Activated naive CD8-positive, alpha-beta T cell (primary cell): Measurements from ENCODE around the gene RND2.
"Not testable (repeated sequence)": the region's sequence is repeated elsewhere in the genome, so short reads cannot be mapped to it uniquely, and the experiment has no call there.

Experiments used
- H3K27ac Mint-ChIP-seq: one replicate; pipeline ENCODE4 v1.8.0; 2021; ENCODE audit warnings: mixed read lengths
- H3K27me3 Mint-ChIP-seq: one replicate; pipeline ENCODE4 v1.8.0; 2021; ENCODE audit warnings: mixed read lengths
- H3K36me3 Mint-ChIP-seq: one replicate; pipeline ENCODE4 v1.8.0; 2021; ENCODE audit warnings: mixed read lengths
- H3K4me1 Mint-ChIP-seq: one replicate; pipeline ENCODE4 v1.8.0; 2021; ENCODE audit warnings: low read depth, mixed read lengths
- H3K4me3 Mint-ChIP-seq: one replicate; pipeline ENCODE4 v1.8.0; 2021; ENCODE audit warnings: mild to moderate bottlenecking, mixed read lengths
- H3K9me3 Mint-ChIP-seq: one replicate; pipeline ENCODE4 v1.8.0; 2021; ENCODE audit warnings: low read depth, mixed read lengths

Gene RND2

GRCh38 chr17:43024407-43025289 lies at the start of gene RND2:
TSS of gene RND2 (plus strand) at chr17:43025231. CDS start at chr17:43025348, 117 bp downstream.
- Mint-ChIP-seq H3K9me3 (no peaks in the 10 kb centered on the region), H3K27ac (peak within 1 kb of the TSS; percentile 89), H3K36me3 (no peaks in the 10 kb centered on the region), H3K4me3 (peak within 1 kb of the TSS; percentile 89), H3K27me3 (no peaks in the 10 kb centered on the region), H3K4me1 (peaks cover 20% of the 10 kb centered on the region)

- no peaks in the 10 kb centered on the region for H3K27me3 Mint-ChIP-seq
- no peak overlapping the region for H3K27ac Mint-ChIP-seq
- peaks cover 8% of the 10 kb centered on the region for H3K4me1 Mint-ChIP-seq
- no peak overlapping the region for H3K4me3 Mint-ChIP-seq
- H3K9me3 Mint-ChIP-seq = no peaks in the 10 kb centered on the region
- H3K36me3 Mint-ChIP-seq = no peaks in the 10 kb centered on the region
Measured at GRCh38 chr17:42975265-42975664, 49.8 kb upstream of the RND2 start.

- peaks cover 10% of the 10 kb centered on the region for H3K4me1 Mint-ChIP-seq
- not testable (repeated sequence) for H3K4me3 Mint-ChIP-seq
Measured at GRCh38 chr17:42975701-42976100, 49.3 kb upstream of the RND2 start.

GRCh38 chr17:42979511-42980273 lies 45.3 kb upstream of the RND2 start, which contains the start of gene PTGES3L:
TSS of gene PTGES3L (minus strand) at chr17:42980080. CDS start at chr17:42980053, 27 bp downstream.
- Mint-ChIP-seq H3K27me3 (no peaks in the 10 kb centered on the region), H3K4me3 (peak within 1 kb of the TSS; percentile 95), H3K4me1 (peaks cover 27% of the 10 kb centered on the region), H3K9me3 (no peaks in the 10 kb centered on the region), H3K27ac (peak within 1 kb of the TSS; percentile 96), H3K36me3 (peaks cover 2% of the 10 kb centered on the region)

More at GRCh38 chr17:42975701-42976100, 49.3 kb upstream of the RND2 start:
- H3K9me3 Mint-ChIP-seq, H3K27me3 Mint-ChIP-seq, H3K27ac Mint-ChIP-seq, H3K36me3 Mint-ChIP-seq: not testable (repeated sequence)

- Mint-ChIP-seq H3K27me3 (no peaks in the 10 kb centered on the region), H3K4me1 (peaks cover 30% of the 10 kb centered on the region), H3K27ac (peak within 1 kb of the TSS; percentile 96), H3K9me3 (no peaks in the 10 kb centered on the region), H3K36me3 (peaks cover 4% of the 10 kb centered on the region), H3K4me3 (peak within 1 kb of the TSS; percentile 95)
Measured at GRCh38 chr17:42980274-42980765, 44.7 kb upstream of the RND2 start, which contains the start of gene RUNDC1. TSS of gene RUNDC1 (plus strand) at chr17:42980565. CDS start at chr17:42980577, 12 bp downstream.

GRCh38 chr17:42980766-42981397 lies 44.1 kb upstream of the RND2 start:
- Mint-ChIP-seq H3K4me1 (peaks cover 30% of the 10 kb centered on the region), H3K27ac (peak overlapping the region; percentile 77), H3K4me3 (peak overlapping the region; percentile 95), H3K36me3 (peaks cover 4% of the 10 kb centered on the region), H3K9me3 (no peaks in the 10 kb centered on the region), H3K27me3 (no peaks in the 10 kb centered on the region)

- H3K4me3 Mint-ChIP-seq = peak overlapping the region; percentile 95
- H3K4me1 Mint-ChIP-seq = peaks cover 30% of the 10 kb centered on the region
- H3K27ac Mint-ChIP-seq = peak overlapping the region; percentile 64
- H3K27me3 Mint-ChIP-seq = no peaks in the 10 kb centered on the region
- no peaks in the 10 kb centered on the region for H3K9me3 Mint-ChIP-seq
- H3K36me3 Mint-ChIP-seq = peaks cover 4% of the 10 kb centered on the region
Measured at GRCh38 chr17:42982266-42982665, 42.8 kb upstream of the RND2 start.

GRCh38 chr17:42985225-42985624 lies 39.8 kb upstream of the RND2 start:
- H3K4me1 Mint-ChIP-seq = peaks cover 22% of the 10 kb centered on the region
- H3K27ac Mint-ChIP-seq = no peak overlapping the region
- no peak overlapping the region for H3K4me3 Mint-ChIP-seq
- H3K36me3 Mint-ChIP-seq = peaks cover 8% of the 10 kb centered on the region
- no peaks in the 10 kb centered on the region for H3K27me3 Mint-ChIP-seq
- no peaks in the 10 kb centered on the region for H3K9me3 Mint-ChIP-seq

- Mint-ChIP-seq H3K4me1 (peaks cover 7% of the 10 kb centered on the region), H3K9me3 (no peaks in the 10 kb centered on the region), H3K27me3 (no peaks in the 10 kb centered on the region), H3K4me3 (no peak overlapping the region), H3K27ac (no peak overlapping the region), H3K36me3 (peaks cover 11% of the 10 kb centered on the region)
Measured at GRCh38 chr17:42989141-42989540, 35.9 kb upstream of the RND2 start.

GRCh38 chr17:42989726-42990652 lies 35.0 kb upstream of the RND2 start:
- Mint-ChIP-seq H3K27ac (no peak overlapping the region), H3K27me3 (no peaks in the 10 kb centered on the region), H3K9me3 (no peaks in the 10 kb centered on the region), H3K4me1 (peaks cover 4% of the 10 kb centered on the region), H3K36me3 (peaks cover 11% of the 10 kb centered on the region), H3K4me3 (no peak overlapping the region)

GRCh38 chr17:42991471-42991870 lies 33.6 kb upstream of the RND2 start:
- H3K9me3 Mint-ChIP-seq = no peaks in the 10 kb centered on the region
- no peak overlapping the region for H3K27ac Mint-ChIP-seq
- no peaks in the 10 kb centered on the region for H3K4me1 Mint-ChIP-seq
- peaks cover 9% of the 10 kb centered on the region for H3K36me3 Mint-ChIP-seq
- H3K27me3 Mint-ChIP-seq = no peaks in the 10 kb centered on the region
- no peak overlapping the region for H3K4me3 Mint-ChIP-seq

- Mint-ChIP-seq H3K4me1 (peaks cover 4% of the 10 kb centered on the region), H3K9me3 (no peaks in the 10 kb centered on the region), H3K27ac (no peak overlapping the region), H3K27me3 (no peaks in the 10 kb centered on the region), H3K36me3 (peaks cover 9% of the 10 kb centered on the region), H3K4me3 (no peak overlapping the region)
Measured at GRCh38 chr17:42992872-42993271, 32.2 kb upstream of the RND2 start.

GRCh38 chr17:42993913-42994312 lies 31.1 kb upstream of the RND2 start:
- not testable (repeated sequence) for H3K4me3 Mint-ChIP-seq, H3K36me3 Mint-ChIP-seq, H3K27ac Mint-ChIP-seq, H3K9me3 Mint-ChIP-seq, H3K4me1 Mint-ChIP-seq, H3K27me3 Mint-ChIP-seq
